Inferior parietal cortex (tissue), 1 donor: ENCODE measurements around the gene HDAC4.
"Not testable (repeated sequence)": the region's sequence is repeated elsewhere in the genome, so short reads cannot be mapped to it uniquely, and the experiment has no call there.

ENCODE experiments used
- DNase-seq: peaks from one replicate; pipeline ENCODE4 v3.0.0-alpha.2; 2016; ENCODE audit errors: extremely low spot score

The HDAC4 gene

GRCh38 chr2:239282448-239283287 lies 118.2 kb downstream of the HDAC4 start:
- DNase-seq = no peak

GRCh38 chr2:239280296-239281017 lies 120.4 kb downstream of the HDAC4 start:
- not testable (repeated sequence) for DNase-seq

- DNase-seq = no peak
Observed at GRCh38 chr2:239279508-239280295, 121.1 kb downstream of the HDAC4 start.

GRCh38 chr2:239278941-239279365 lies 121.9 kb downstream of the HDAC4 start:
- no peak for DNase-seq

- no peak for DNase-seq
Observed at GRCh38 chr2:239278361-239278760, 122.5 kb downstream of the HDAC4 start.

- DNase-seq = no peak
Observed at GRCh38 chr2:239277401-239278085, 123.3 kb downstream of the HDAC4 start.

- DNase-seq = no peak
Observed at GRCh38 chr2:239276851-239277250, 124.0 kb downstream of the HDAC4 start.

- no peak for DNase-seq
Observed at GRCh38 chr2:239275847-239276831, 124.7 kb downstream of the HDAC4 start.

- no peak for DNase-seq
Observed at GRCh38 chr2:239275044-239275685, 125.7 kb downstream of the HDAC4 start.

- DNase-seq = no peak
Observed at GRCh38 chr2:239274391-239275043, 126.3 kb downstream of the HDAC4 start.

- no peak for DNase-seq
Observed at GRCh38 chr2:239273280-239274234, 127.3 kb downstream of the HDAC4 start.

GRCh38 chr2:239272626-239273025 lies 128.2 kb downstream of the HDAC4 start:
- DNase-seq = no peak

GRCh38 chr2:239271882-239272281 lies 128.9 kb downstream of the HDAC4 start:
- DNase-seq = no peak

GRCh38 chr2:239271471-239271870 lies 129.3 kb downstream of the HDAC4 start:
- no peak for DNase-seq

GRCh38 chr2:239269916-239270315 lies 130.9 kb downstream of the HDAC4 start:
- no peak for DNase-seq

- DNase-seq = no peak
Observed at GRCh38 chr2:239269173-239269885, 131.5 kb downstream of the HDAC4 start.

- DNase-seq = no peak
Observed at GRCh38 chr2:239268549-239268948, 132.3 kb downstream of the HDAC4 start.

GRCh38 chr2:239268082-239268481 lies 132.7 kb downstream of the HDAC4 start:
- DNase-seq = no peak
